GM18861 (cell line): ENCODE results near the gene PAQR5.
"Not testable (repeated sequence)": the region's sequence is repeated elsewhere in the genome, so short reads cannot be mapped to it uniquely, and the experiment has no call there.

Experiments used
- ATAC-seq: cut with Tn5 transposase; IDR thresholded peaks from one replicate; pipeline ENCODE4 v1.9.1; 2021; ENCODE audit not compliant: unreplicated experiment

The PAQR5 gene

DNA sequence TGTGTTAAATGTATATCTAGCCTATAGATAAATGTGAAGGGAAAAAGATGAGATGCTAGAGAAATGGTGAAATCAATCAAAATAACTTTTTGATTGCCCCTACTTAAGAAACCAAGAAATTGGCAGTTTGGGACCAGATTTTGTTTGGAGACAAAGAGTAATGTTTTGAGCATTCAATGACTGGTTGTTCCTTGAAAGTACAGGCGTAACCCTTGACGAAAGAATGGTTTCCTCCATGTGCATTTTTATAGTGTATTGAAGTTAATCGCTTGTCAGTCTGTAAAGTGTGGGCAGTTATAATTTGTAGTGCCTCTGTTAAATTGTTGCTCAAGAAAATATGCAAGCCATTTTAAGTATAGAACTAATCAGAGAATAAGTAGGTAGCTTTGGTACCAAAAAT is 116.7 kb downstream of the PAQR5 start:
- ATAC-seq = no peak

- ATAC-seq = no peak
These were observed 118.9 kb downstream of the PAQR5 start for GRCh38 chr15:69417581-69417980.

- no peak for ATAC-seq
These were observed 122.8 kb downstream of the PAQR5 start for GRCh38 chr15:69421498-69421897.

DNA sequence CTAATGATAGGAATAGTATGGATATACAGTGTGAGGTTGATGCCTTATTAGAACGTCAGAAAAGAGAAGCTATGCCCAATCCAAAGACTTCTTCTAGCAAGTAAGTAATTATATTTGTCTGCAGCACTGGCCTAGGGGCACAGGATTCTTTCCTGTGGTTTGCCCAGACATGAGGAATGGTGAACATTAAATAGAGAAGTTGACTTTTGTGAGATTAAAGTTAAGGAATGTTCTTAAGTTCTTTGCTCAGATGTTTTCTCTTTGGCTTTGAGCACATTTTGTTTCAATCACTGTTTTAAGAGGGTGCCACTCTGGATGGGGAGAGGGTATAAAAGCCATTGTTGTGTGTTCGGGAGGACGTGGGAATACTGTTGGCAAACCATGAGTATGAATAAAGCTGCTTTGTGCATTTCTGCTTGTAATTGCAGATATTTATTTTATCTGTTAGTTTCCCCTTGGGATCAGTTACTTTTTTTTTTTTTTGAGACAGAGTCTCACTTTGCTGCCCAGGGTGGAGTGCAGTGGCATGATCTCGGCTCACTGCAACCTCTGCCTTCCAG is 123.7 kb downstream of the PAQR5 start:
- no peak for ATAC-seq

DNA sequence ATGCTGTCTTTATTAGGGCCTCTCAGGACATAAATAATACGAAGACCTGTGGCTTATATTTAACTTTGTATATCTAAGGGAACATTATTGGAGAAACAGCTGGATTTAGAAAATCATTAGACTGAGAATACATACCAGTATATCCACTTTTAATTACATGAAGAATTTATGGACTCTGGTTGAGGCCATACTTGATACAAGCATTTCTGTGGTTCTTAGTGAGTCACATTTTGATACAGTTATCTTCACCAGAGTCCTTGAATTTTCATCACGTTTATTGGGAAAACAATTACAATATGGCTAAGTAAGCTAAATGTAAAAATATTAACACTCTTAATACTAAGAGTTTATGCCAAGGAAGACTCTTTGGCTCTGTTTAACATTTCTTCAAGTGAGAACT is 125.3 kb downstream of the PAQR5 start:
- no peak for ATAC-seq

DNA sequence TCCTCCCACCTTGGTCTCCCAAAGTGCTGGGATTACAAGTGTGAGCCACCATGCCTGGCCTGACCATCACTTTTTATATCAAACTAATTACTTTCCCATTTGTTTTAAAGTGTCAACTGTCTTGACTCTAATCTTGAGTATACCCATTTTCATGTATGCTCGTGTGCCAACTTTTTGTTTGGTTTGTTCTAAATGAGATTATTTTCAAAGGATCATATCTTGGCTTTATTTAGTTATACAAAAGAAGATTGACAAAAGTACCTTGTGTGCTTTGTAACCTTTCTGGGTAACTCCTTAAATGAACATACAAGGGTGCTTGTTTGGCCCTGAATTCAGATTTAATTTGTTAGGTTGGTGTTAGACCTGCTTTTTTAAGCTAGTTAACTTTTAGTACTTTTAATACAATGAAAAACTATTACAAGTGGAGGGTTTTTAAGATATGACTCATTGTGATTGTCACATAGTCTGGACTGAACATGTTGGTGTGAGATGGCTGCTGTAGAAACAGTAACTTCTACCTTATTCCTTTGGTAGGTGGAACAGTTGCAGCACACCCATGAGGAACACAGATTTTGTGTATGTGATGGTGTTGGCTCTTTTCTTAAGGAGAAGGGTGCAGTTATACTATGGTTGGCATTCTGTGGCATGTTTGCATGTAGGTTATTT is 126.2 kb downstream of the PAQR5 start:
- ATAC-seq = no peak

DNA sequence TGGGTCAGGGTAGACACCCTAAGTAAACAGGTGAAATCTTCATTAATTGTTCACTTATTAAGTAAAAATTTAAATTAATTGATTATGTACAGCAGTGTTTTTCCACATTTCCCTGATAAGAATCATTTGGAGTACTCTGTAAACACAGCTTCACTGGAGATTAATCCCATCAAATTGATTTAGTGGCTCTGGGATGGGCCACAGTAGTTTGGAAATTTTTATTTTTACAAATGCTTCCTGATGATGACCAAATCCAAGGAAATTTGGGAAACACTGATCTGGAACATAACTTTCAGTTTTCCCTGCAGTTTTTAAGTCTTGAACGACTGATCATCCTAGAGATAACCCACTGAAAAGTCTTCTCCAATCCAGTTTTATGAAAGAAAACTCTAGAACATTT is 135.1 kb downstream of the PAQR5 start:
- ATAC-seq = no peak

GRCh38 chr15:69434238-69434637 is 135.5 kb downstream of the PAQR5 start:
- ATAC-seq = no peak

DNA sequence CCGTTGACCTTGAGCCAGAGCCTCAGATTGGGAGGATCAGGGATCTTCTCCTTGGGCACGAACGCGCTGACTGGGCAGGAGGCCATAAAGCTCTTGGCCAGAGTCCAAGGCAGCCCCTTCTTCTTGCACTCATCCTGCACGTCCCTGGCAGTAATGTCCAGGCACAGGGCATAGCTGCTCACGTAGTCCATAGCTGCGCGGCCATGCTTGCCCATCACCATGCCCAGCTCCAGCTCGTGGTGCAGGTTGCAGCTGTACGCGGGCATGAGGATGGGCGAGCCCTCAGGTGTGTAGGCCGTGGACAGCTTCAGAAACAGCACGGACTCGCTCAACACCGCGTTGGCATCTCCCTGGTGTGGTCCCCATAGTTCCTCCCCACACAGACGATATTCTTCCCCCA is 136.0 kb downstream of the PAQR5 start:
- no peak for ATAC-seq

- ATAC-seq = no peak
These were observed 137.3 kb downstream of the PAQR5 start for GRCh38 chr15:69435985-69436384.

GRCh38 chr15:69436951-69437350 is 138.2 kb downstream of the PAQR5 start:
- ATAC-seq = no peak

DNA sequence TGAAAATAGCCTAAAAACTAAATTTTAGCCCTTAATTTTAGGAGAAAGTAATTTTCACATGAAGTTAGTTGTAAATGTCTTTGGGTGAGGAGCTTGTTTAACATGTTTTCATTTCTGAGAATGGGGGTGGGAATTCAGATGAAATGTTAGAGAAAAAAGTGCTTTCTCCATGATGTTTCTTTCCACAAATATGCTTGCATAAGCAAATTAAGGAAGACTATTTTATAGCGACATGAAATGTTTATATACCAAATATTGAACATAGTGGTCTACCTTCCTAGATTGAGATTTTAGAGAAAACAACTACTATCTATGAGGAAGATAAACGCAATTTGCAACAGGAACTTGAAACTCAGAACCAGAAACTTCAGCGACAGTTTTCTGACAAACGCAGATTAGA is 140.9 kb downstream of the PAQR5 start:
- no peak for ATAC-seq

- peak; percentile 63 for ATAC-seq
These were observed 144.4 kb downstream of the PAQR5 start for GRCh38 chr15:69443032-69443611.

- no peak for ATAC-seq
These were observed 146.0 kb downstream of the PAQR5 start for GRCh38 chr15:69444686-69445085.

- no peak for ATAC-seq
These were observed 148.2 kb downstream of the PAQR5 start for GRCh38 chr15:69446953-69447352.

- not testable (repeated sequence) for ATAC-seq
These were observed 151.5 kb downstream of the PAQR5 start for GRCh38 chr15:69450221-69450620.

DNA sequence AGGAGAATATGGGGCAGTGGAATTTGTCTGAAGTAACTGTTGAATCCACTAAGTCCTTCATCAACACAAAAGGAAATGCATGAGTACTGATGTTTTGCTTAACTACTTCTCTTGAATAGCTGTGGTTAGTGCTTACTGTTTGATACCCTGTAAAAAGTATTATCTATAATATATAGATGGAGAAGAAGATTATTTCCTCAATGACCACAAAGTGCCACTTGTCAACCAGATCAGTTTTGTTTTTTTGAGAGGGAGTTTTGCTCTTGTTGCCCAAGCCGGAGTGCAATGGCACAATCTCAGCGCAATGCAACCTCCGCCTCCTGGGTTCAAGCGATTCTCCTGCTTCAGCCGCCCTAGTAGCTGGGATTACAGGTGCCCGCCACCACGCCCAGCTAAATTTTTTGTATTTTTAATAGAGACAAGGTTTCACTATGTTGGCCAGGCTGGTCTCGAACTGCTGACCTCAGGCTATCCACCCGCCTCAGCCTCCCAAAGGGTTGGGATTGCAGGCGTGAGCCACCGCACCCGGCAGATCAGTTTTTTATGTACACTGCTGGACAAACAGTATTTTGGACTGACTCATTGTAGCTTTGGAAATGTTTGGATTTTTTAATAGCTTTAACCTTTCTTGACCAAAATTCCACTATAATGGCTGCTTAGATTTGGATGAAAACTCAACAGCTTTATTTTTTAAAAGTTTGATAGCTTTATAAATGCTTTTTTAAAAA is 152.4 kb downstream of the PAQR5 start:
- ATAC-seq = no peak

- ATAC-seq = peak; percentile 30
These were observed 153.4 kb downstream of the PAQR5 start for GRCh38 chr15:69451951-69452691.

- peak; percentile 76 for ATAC-seq
These were observed 154.2 kb downstream of the PAQR5 start, which contains the start of gene RPLP1 for GRCh38 chr15:69452692-69453521. TSS of gene RPLP1 (plus strand) at chr15:69452818. CDS start at chr15:69452949, 131 bp downstream.

- no peak for ATAC-seq
These were observed 156.2 kb downstream of the PAQR5 start for GRCh38 chr15:69454953-69455352.
